GM19467 (cell line): ENCODE results near the gene ACAP2.
"Not testable (repeated sequence)": the region's sequence is repeated elsewhere in the genome, so short reads cannot be mapped to it uniquely, and the experiment has no call there.

Source experiments
- ATAC-seq: cut with Tn5 transposase; IDR thresholded peaks from one replicate; pipeline ENCODE4 v1.9.1; 2021; ENCODE audit warnings: mild to moderate bottlenecking, moderate library complexity; ENCODE audit not compliant: unreplicated experiment

ACAP2 gene, protein sequence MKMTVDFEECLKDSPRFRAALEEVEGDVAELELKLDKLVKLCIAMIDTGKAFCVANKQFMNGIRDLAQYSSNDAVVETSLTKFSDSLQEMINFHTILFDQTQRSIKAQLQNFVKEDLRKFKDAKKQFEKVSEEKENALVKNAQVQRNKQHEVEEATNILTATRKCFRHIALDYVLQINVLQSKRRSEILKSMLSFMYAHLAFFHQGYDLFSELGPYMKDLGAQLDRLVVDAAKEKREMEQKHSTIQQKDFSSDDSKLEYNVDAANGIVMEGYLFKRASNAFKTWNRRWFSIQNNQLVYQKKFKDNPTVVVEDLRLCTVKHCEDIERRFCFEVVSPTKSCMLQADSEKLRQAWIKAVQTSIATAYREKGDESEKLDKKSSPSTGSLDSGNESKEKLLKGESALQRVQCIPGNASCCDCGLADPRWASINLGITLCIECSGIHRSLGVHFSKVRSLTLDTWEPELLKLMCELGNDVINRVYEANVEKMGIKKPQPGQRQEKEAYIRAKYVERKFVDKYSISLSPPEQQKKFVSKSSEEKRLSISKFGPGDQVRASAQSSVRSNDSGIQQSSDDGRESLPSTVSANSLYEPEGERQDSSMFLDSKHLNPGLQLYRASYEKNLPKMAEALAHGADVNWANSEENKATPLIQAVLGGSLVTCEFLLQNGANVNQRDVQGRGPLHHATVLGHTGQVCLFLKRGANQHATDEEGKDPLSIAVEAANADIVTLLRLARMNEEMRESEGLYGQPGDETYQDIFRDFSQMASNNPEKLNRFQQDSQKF

DNA sequence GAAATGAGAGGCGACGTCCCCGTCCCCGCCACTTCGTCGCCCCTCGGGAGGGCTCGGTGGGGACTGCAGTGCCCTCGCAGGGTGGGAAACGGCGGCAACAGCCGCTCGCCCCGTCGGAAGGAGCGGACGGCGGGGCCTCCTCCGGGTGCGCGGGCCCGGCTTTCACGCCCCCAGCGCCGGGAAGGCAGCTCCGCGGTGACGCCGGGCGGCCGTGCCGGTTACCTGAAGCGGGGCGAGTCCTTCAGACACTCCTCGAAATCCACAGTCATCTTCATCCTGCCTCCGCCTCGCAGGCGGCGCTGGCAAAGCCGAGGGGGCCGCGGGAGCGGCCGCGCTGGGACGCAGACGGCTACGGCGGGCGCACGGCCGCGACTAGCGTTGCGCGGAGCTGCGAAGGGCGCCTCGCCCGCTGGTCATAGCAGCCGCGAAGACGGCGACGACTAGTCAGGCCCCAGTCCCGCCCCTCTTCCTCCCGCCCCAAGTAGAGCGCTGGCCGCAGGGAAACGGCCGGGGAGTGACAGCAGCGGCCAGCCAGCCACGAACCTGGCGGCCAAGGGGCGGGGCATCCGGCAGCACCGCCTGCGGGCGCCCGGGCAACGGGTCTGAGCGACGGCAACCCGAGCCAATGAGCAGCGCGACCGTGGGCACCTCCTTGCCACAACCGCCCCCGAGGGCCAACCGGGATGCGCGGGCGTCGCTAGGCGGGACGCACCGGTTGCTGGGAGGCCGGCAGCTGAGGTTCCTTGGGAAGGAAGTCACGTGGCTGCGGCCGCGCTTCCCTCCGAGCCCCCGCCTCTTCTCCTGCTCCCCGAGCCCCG is at the start of gene ACAP2:
TSS of gene ACAP2 (minus strand) at position 448 of the 818 bp plus-strand sequence. CDS start at position 275, 173 bp downstream.
- ATAC-seq: peak; percentile 89

DNA sequence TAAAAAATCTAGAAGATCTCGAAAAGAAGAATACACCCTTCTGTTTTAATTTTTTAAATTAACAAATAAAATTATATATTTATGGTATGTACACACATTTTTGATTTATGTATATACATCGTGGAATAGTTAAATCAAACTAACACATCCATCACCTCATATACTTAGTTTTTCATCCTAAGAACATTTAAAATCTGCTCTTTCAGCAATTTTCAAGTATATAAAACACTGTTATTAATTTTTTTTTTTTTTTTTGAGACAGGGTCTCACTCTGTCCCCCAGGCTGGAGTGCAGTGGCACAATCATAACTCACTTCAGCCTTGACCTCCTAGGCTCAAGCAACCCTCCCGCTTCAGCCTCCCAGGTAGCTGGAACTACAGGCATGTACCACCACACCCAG is 32.8 kb upstream of the ACAP2 start:
- no peak for ATAC-seq

DNA sequence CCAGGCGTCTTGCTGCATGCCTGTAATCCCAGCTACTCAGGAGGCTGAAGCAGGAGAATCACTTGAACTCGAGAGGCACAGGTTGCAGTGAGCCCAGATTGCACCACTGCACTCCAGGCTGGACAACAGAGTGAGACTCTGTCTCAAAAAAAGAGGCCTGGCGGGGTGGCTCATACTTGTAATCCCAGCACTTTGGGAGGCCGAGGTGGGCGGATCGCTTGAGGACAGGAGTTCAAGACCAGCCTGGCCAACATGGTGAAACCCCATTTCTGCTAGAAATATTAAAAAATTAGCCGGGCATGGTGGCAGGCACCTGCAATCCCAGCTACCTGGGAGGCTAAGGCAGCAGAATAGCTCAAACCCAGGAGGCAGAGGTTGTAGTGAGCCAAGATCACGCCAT is 32.3 kb upstream of the ACAP2 start:
- ATAC-seq: not testable (repeated sequence)

DNA sequence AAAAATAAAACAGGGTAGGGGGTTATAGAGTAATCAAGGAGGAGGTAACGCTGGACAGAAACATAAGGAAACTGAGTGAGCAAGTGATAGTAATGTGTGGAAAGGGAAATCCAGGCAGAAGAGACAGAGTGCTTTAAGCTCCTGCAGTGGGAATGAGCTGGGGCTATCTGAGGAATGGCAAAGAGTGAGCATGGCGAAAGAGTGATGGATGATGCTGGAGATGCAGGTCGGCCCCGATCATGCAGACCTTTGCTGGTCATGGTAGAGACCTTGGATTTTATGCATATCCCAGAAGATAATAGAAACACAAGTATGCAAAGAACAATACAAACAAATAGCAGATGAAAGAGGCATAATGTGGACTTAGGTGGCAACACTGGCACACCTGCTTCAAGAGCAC is 26.0 kb upstream of the ACAP2 start:
- ATAC-seq: no peak

DNA sequence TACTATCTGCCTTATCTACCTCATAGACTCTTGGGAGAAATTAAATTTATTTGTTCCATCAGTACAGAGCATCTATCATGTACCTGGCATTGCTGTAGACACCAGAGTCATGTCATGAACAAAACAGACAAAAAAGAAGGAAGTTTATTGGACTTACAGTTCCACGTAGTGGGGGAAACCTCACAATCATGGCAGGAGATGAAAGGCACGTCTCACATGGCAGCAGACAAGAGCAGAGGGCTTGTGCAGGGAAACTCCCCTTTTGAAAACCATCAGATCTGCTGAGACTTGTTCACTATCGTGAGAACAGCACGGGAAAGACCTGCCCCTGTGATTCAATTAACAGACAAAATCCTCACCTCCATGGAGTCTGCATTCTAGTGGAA is 25.6 kb upstream of the ACAP2 start:
- ATAC-seq: no peak

DNA sequence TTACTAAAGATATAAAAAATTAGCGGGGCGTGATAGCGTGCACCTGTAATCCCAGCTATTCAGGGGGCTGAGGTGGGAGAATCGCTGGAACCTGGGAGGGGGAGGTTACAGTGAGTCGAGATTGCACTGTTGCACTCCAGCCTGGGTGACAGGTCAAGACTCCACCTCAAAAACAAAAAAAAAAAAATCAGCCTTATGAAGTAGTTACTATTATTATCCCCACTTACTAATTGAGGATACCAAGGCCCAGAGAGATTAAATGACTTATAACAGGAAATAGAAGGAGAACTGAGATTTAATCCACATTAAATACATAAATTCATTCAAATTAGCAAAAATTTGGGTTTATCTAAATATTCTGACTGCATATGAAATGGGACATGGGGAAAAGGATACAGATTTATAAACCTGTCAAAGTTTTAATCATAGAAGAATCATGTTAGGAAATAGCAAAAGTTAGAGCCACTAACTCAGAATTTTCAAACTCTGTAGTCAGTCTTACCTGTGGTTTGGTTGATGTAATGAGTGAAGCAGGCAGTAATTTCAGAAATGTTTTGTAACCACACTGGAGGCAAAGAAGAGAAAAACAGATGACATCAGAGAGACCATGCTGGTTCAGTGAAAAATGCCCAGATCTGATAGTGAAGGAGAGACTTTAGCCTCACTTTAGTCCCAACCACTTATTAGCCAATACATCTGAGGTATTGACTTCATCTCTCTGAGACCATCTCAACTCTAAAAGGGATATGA is 25.0 kb upstream of the ACAP2 start:
- ATAC-seq: no peak

DNA sequence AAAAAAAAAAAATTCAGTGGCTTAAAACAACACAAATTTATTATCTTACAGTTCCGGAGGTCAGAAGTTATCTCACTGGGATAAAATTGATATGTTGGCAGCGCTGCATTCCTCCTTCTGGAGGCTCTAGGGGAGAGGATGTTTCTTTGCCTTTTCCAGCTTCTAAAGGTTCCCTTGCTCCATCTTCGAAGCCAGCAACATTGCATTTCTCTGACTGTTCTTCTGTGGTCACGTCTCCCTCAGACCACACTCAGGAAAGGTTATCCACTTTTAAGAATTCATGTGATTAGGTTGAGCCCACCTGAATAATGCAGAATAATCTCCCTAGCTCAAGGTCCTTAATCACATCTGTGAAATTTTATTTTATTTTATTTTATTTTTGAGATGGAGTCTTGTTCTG is 23.4 kb upstream of the ACAP2 start:
- no peak for ATAC-seq

DNA sequence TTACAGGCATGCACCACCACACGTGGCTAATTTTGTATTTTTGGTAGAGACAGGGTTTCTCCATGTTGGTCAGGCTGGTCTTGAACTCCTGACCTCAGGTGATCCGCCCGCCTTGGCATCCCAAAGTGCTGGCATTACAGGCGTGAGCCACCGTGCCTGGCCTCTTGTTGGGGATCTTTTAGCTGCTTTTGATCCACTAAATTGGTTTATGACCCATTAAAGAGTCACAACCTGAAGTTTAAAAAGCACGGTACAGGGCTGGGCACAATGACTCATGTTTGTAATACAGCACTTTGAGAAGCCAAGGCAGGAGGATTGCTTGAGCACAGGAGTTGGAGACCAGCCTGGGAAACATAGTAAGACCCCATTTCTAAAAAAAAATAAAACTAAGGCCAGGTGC is 20.1 kb upstream of the ACAP2 start:
- not testable (repeated sequence) for ATAC-seq

DNA sequence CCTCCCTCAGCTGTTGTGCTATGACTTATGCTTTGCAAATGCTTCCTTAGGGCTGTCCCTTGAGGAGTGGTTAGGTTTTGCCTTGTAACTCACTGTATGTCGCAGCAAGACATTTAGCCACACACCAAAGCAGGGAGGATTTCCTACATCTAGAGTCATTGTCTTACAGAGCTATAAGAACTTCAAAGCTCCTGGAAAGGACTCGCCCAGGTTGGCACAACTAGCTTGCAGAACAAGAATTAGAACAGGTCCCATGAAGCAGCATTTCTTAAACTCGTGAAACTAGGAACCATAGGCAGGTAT is 19.4 kb upstream of the ACAP2 start:
- ATAC-seq: no peak

DNA sequence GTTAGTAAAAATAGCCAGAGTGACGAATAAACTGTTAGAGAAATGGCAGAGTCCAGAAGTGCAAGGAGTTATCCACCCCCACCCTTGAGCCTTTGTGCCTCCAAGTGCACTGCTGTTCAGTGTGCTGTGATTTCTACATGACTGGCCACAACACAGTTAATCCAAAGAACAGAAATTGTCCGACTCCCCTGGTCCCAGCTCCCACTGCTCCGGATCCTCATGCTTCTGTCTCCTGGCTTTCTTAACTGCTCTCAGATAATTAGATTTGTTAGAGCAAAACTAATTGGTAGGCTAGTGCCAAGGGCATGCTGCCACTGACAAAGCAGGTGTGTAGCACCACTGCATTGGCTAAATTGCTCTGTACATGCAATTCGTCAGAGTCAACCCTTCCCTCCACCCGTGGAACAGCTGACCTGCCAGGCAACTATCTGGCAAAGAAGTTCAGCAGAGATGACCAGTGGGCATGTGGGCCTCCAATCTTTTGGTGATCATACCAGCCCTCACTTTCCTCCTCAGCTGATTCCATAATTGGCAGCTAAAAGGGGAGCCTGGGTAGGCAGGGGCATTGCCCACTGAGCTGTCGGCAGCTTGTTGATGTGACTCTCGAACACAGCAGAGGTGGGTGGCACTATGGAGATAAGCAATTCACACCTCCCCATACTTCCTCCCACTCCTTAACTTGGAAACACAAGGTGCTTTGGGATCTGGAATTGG is 18.9 kb upstream of the ACAP2 start:
- ATAC-seq: no peak

DNA sequence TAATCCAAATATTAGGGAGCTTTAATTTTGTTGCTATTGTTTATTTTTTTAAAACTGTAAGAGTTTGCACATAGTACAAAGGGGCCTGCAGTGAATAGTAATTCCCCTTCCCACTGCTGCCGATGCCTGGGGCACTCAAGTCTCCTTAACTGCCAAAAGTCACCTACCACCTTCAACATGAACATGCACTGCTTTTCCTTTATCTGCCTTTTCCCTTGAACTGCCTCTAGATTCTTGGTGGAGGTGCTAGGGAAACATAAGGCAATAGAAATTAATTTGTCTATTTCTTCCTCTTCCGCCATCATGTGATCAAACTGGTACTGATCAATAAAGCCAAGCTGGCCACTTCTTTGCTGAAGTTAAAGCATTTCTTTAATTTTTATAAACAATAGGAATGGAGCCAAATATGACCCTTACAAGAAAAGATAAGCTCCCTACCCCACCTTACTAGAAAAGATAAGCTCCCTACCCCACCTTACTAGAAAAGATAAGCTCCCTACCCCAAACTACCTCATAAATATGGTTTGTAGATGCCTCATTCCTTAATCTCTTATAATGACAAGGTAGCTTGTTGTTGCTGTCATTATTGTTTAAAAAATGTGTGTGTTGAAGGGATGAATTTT is 17.4 kb upstream of the ACAP2 start:
- ATAC-seq: no peak

DNA sequence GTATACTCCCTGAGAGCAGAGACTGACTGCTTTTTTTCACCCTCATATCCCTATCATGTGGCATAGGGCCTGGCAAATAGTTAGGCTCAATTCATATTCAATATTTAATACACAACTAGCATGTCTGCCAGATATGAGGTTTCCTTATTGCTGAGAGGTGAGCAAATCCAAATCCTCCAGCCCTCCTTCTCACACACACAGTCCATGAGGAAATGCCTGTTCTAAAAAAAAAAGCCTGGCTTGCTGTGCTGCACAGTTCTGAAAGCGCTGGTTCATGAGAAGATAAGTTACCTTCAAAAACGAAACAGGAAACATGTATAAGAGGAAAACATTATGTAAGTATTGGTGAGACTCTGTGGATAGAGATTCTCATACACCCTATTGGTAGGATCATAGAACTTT is 15.5 kb upstream of the ACAP2 start:
- ATAC-seq: no peak

DNA sequence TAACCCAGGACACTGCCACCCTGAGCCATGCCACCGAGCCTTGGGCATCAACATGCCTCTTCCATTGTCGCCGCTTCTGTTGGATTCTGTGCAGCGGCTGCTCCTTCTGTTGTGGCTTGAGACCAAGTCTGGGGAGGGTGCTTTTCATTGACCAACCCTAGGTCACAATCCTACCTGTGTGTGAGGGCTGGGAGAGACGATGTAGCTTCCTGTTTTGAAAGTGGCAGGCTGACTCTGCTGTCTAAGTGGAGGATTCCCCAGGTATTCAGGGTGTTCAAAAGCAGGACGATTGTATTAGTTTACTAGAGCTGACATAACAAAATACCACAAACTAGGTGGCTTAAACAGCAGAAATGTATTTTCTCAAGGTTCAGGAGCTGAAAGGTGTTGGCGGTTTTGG is 13.0 kb upstream of the ACAP2 start:
- no peak for ATAC-seq

DNA sequence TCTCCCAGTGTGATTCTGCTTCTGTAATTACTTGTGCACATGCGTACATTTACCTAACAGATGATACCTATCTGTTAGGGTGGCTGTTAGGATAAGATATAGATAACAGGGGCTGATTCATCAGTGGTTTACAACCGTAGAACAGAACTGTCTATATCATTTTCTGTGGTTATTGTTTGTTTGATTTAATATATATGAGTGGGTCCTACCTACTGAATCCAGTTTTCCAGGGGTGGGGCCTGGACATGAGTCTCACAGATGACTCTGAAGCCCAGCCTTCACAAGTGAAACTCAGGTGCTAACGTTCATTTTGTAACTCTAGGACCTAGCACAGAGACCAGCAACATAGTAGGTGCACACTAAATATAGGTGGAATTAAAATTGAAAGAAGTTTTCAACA is 10.4 kb upstream of the ACAP2 start:
- no peak for ATAC-seq

DNA sequence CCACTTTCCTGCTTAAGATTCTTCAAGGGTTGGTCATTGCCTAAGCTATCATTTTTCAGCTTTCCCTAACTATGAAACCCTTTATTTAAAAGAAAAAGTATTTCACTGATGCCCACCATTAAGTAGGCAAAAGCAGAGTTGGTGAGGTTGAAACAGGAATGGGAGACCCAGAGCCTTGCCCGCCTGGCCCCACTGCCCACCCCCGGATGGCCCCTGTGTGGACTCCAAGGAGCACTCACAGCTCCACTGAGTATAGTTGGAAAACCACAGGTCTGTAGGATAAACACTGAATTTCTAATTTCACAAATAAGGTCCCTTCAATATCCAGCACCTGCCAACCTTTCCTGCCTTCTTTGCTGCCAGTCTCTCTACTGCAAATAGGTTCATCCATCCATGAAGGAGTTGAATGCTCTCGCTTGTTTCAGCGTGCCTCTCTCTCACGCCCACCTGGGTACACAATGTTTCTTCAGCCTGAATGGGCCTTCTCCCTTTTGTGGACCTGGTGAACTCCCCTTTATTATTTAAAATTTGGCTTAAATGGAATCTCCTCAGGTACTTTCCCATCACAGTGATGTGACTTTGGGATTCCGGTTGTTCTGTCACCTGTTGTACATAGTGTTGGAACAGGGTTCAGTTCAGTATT is 8.7 kb upstream of the ACAP2 start:
- ATAC-seq: no peak

DNA sequence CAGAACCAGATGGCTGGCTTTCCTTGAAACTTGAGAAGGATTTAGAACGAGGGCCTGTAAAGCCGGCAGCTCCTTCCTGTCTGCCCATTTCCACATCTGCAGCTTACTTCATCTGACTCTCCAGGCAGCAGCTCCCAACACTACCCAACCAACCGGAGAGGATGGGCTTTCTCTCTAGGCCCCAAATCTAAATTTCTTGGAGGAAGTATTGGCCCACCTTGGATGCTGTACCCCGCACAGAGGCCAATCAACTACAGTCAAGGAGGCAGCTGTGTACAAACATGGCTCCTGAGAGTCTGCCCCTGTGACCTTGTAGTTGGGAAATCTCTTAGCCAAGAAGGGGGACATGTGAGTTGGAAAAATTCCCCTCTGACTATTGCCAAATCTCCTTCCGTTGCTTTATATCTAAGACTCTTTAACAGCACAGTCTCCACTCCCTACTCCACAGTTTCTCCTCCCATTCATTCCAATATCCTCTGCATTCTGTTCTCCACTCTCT is 8.0 kb upstream of the ACAP2 start:
- no peak for ATAC-seq

DNA sequence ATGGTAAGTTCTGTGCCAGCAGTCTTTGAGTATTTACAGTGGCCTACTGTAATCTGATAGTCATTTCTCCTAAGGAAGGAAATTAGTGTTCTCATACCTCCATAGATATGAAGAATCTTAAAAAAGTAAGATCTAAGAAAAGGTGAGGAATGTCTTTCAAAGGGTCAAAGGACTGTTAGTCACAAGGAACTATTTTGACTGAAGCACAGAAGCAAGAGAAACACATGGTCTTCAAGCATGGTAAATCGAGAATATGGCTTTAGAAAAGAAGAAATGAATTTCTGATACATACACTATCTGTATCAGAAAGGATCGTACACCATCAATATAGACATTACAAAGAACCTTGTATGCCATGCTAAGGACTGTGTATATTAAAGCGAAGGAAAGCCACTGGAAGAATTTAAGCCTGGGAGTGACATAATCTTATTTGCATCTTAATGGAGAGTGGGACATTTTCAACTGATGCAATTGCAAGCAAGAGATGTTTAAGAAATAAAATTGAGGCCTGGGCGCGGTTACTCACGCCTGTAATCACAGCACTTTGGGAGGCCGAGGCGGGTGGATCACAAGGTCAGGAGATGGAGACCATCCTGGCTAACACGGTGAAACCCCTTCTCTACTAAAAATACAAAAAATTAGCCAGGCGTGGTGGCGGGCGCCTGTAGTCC is 5.5 kb upstream of the ACAP2 start:
- no peak for ATAC-seq

DNA sequence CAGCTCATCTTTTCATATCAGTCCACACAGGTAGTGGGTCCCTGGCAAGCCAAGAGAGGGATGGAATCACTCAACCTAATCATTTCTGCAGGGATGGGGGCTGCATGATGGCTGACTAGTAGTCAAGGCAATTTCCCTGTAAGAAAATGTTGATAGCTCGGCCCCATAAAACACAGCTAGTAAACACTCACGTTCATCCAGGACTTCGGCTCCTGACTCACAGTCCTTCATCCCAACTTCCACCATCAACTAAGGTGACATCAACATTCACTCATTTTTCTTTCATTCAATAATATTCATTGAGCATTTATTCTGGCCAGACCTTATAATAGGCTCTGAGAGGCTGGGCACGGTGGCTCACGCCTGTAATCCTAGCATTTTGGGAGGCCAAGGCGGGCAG is 4.4 kb upstream of the ACAP2 start:
- ATAC-seq: no peak

DNA sequence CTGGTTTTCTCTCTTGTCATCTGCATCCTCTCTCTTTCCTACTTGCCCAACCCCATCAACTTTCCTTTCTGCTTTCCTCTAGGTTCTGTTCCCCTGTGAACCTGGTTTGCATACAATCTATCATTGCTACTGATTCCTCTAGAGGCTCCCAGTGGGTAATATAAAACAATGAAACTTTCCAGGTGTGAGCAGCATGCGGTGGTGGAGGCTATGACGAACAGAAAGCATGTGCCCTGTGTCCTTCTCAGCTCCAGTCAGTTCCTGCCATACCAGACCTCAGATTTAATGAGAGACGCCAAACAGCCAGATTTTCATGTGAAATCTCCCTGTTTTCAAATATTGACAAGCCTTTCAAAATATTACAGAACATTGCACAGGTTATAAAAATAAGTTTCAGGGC is 3.5 kb upstream of the ACAP2 start:
- ATAC-seq: no peak
